Osteoblast (primary cell): ENCODE results near the gene RACGAP1. TPM values are rescaled to one million over a fixed set of nuclear protein-coding genes. Genes with fewer than 3 reads are reported as not detected.
"Not testable (repeated sequence)": the region's sequence is repeated elsewhere in the genome, so short reads cannot be mapped to it uniquely, and the experiment has no call there.

Experiments
- DNase-seq: peaks from one replicate; pipeline ENCODE4 v3.0.0; 2011; ENCODE audit warnings: low spot score, mixed read lengths; ENCODE audit not compliant: insufficient read length; ENCODE audit errors: missing footprints
- H2AFZ ChIP-seq: 2 replicates; pipeline ENCODE4 v1.6.0; 2011; ENCODE audit warnings: mild to moderate bottlenecking, low read length
- H3K27ac ChIP-seq: 2 replicates; pipeline ENCODE4 v1.5.1; 2011; ENCODE audit warnings: mild to moderate bottlenecking, low read depth, low read length, moderate library complexity
- H3K27me3 ChIP-seq: 2 replicates; pipeline ENCODE4 v1.6.0; 2012; ENCODE audit warnings: mild to moderate bottlenecking, control low read depth, inconsistent platforms, low read length, moderate library complexity; ENCODE audit not compliant: insufficient read depth
- H3K36me3 ChIP-seq: 2 replicates; pipeline ENCODE4 v1.5.1; 2011; ENCODE audit warnings: mild to moderate bottlenecking, low read length, control low read depth, moderate library complexity; ENCODE audit not compliant: insufficient read depth
- H3K4me1 ChIP-seq: 2 replicates; pipeline ENCODE4 v1.5.1; 2011; ENCODE audit warnings: mild to moderate bottlenecking, low read length, control low read depth, moderate library complexity; ENCODE audit not compliant: insufficient read depth
- H3K4me2 ChIP-seq: 2 replicates; pipeline ENCODE4 v1.6.0; 2011; ENCODE audit warnings: mild to moderate bottlenecking, low read length; ENCODE audit not compliant: insufficient read depth
- H3K4me3 ChIP-seq: fragments of 200-600 bp; sonication (generic); 3 replicates; pipeline ENCODE4 v1.5.1; 2012; ENCODE audit warnings: mild to moderate bottlenecking, low read length, inconsistent platforms; ENCODE audit not compliant: insufficient read depth
- H3K79me2 ChIP-seq: 2 replicates; pipeline ENCODE4 v1.6.0; 2012; ENCODE audit warnings: mild to moderate bottlenecking, low read length, control low read depth, inconsistent platforms; ENCODE audit not compliant: insufficient read depth
- H3K9me3 ChIP-seq: 2 replicates; pipeline ENCODE4 v1.5.1; 2011; ENCODE audit warnings: low read depth, low read length, control low read depth
- H4K20me1 ChIP-seq: 2 replicates; pipeline ENCODE4 v1.6.0; 2012; ENCODE audit warnings: mild to moderate bottlenecking, low read length, control low read depth; ENCODE audit not compliant: insufficient read depth
- total RNA-seq: library from RNA; depleted of rRNA; stranded (reverse); fragments of >200 nt; gene quantifications from 2 replicates; pipeline ENCODE4 v1.2.3, GENCODE V29; 2012
- TF ChIP-seq, protein P1 (sequence below): IDR thresholded peaks from 2 replicates; pipeline ENCODE4 v1.5.1; 2011; ENCODE audit warnings: mild to moderate bottlenecking, low read depth, low read length, moderate library complexity; ENCODE audit errors: extremely low read depth

The RACGAP1 gene
- total RNA-seq, 1 donor: 12.7 TPM

DNA sequence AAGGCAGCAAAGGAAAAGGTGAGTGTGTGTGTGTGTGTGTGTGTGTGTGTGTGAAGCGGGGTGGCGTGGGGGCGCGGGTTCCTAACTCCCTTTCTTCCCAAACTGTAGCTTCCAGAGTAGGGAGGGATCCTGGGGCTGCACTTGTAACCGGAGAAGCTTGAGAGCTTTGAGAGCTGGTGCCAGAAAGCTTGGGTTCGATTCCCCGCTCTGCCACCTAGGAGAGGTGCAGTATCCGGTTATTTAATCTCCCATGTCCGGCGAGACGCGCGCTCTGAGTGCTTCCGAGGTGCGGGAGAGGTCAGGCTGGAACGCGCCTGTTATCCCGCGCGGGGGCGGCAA, 7.2 kb upstream of the RACGAP1 start:
- TF ChIP-seq, protein P1, sequence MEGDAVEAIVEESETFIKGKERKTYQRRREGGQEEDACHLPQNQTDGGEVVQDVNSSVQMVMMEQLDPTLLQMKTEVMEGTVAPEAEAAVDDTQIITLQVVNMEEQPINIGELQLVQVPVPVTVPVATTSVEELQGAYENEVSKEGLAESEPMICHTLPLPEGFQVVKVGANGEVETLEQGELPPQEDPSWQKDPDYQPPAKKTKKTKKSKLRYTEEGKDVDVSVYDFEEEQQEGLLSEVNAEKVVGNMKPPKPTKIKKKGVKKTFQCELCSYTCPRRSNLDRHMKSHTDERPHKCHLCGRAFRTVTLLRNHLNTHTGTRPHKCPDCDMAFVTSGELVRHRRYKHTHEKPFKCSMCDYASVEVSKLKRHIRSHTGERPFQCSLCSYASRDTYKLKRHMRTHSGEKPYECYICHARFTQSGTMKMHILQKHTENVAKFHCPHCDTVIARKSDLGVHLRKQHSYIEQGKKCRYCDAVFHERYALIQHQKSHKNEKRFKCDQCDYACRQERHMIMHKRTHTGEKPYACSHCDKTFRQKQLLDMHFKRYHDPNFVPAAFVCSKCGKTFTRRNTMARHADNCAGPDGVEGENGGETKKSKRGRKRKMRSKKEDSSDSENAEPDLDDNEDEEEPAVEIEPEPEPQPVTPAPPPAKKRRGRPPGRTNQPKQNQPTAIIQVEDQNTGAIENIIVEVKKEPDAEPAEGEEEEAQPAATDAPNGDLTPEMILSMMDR: no peak
- Histone ChIP-seq H3K36me3 (no peaks in the 10 kb centered on the region), H3K79me2 (no peaks in the 10 kb centered on the region), H2AFZ (peak overlapping the region; percentile 81), H3K27me3 (no peaks in the 10 kb centered on the region), H3K4me3 (peak overlapping the region; percentile 68), H3K9me3 (no peaks in the 10 kb centered on the region), H3K4me1 (no peaks in the 10 kb centered on the region), H3K4me2 (peak overlapping the region; percentile 77), H3K27ac (no peak overlapping the region), H4K20me1 (no peaks in the 10 kb centered on the region)
- DNase-seq: no peak

DNA sequence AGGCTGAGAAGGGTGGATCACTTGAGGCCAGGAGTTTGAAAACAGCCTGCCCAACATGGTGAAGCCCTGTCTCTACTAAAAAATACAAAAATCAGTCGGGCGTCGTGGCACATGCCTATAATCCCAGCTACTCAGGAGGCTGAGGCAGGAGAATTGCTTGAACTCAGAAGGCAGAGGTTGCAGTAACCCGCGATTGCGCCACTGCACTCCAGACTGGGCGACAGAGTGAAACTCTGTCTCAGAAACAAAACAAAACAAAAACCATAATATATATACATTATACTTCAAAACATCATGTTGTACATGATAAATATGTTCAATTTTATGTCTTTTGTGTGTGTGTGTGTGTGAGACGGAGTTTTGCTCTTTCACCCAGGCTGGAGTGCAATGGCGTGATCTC, 5.2 kb upstream of the RACGAP1 start:
- not testable (repeated sequence) for DNase-seq, H2AFZ ChIP-seq

DNA sequence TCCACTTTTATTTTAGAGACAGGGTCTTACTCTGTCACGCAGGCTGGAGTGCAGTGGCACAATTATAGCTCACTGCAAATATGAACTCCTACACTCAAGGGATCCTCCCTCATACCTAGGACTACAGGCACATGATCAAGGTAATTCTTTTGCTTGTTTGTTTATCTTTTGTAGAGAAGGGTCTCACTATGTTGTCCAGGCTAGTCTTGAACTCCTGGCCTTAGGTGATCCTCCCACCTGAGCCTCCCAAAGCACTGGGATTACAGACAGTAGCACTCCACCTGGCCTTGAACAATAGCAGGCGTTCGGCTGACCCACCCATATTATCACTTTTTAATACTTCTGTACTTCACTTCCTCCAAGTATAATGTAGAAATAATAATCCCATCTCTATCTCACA, 1.4 kb upstream of the RACGAP1 start:
- H3K79me2 ChIP-seq: peaks cover 36% of the 10 kb centered on the region
- no peaks in the 10 kb centered on the region for H3K27me3 ChIP-seq
- no peak for DNase-seq
- H3K36me3 ChIP-seq: no peaks in the 10 kb centered on the region
- no peaks in the 10 kb centered on the region for H4K20me1 ChIP-seq
- H2AFZ ChIP-seq: no peak overlapping the region
- no peak overlapping the region for H3K4me3 ChIP-seq
- peaks cover 14% of the 10 kb centered on the region for H3K4me1 ChIP-seq
- no peaks in the 10 kb centered on the region for H3K9me3 ChIP-seq
- no peak overlapping the region for H3K4me2 ChIP-seq
- no peak overlapping the region for H3K27ac ChIP-seq
- TF ChIP-seq, protein P1: no peak

More for the DNA sequence above, 5.2 kb upstream of the RACGAP1 start:
- not testable (repeated sequence) for H3K4me1 ChIP-seq, H3K4me3 ChIP-seq, H4K20me1 ChIP-seq, H3K79me2 ChIP-seq, H3K27ac ChIP-seq, H3K4me2 ChIP-seq, H3K27me3 ChIP-seq, H3K36me3 ChIP-seq, H3K9me3 ChIP-seq

DNA sequence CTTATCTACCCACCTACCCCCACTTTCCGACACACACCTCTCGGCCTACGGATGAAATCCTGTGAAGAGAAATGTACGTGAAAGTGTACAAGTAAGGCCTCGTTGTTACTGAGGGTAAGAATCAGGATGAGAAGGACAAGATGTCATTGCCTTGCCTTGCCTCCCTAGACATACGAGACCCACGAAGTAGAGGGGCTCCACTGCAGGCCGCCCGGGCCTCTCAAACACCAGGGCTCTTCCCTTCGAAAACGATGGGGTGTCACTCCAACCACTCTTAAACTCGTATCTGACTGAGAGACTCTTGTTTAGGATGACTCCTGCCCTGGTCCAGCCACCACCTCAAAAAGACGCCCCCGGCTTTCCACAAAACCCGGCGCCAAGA, 498 bp downstream of the RACGAP1 start:
- Histone ChIP-seq H3K36me3 (no peaks in the 10 kb centered on the region), H3K27me3 (no peaks in the 10 kb centered on the region), H3K4me1 (peaks cover 27% of the 10 kb centered on the region), H3K4me2 (peak overlapping the region; percentile 89), H3K9me3 (no peaks in the 10 kb centered on the region), H3K27ac (peak overlapping the region; percentile 71), H3K79me2 (peaks cover 55% of the 10 kb centered on the region), H3K4me3 (peak overlapping the region; percentile 92), H4K20me1 (no peaks in the 10 kb centered on the region), H2AFZ (peak overlapping the region; percentile 94)
- DNase-seq: peak; percentile 76
- TF ChIP-seq, protein P1: no peak
